ENCODE measurements around the gene LIPF. TPM values are rescaled to one million over a fixed set of nuclear protein-coding genes. Genes with fewer than 3 reads are reported as not detected.
"Not testable (repeated sequence)": the region's sequence is repeated elsewhere in the genome, so short reads cannot be mapped to it uniquely, and the experiment has no call there.

LIPF gene
- total RNA-seq, 1 experiment from 2014 or later, result not detected

DNA sequence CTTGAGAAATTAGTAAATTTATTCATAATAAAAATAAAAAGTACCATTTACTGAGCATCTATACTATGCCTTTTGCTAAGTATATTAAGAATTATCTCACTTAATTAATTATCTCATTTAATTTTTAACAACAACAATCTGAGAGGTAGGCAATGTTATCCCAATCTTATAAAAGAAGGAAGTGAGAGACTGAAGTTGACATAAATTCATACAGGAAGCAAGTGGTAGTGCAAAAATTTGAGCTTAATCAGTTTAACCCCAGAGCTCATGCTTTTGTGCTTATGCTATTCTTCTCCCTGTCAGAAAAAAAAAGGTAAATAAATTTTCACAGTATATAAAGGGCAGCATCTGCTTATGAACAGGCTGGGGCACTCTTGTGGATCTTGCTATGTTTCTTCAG lies 2.7 kb upstream of the LIPF start:
- no peak overlapping the region for H3K9ac ChIP-seq (ENCODE audit: extremely low read depth, insufficient read length, low read length)
- no peaks in the 10 kb centered on the region for H3K79me1 ChIP-seq (ENCODE audit: insufficient read depth, low read depth, low read length, poor library complexity, severe bottlenecking)
- Mint-ChIP-seq H3K4me3 (no peak overlapping the region), H3K27me3 (ENCODE audit: low read depth) (peaks cover 4% of the 10 kb centered on the region; the same call in 1 of the 2 replicates), H3K9me3 (peaks cover 0 to 3% of the 10 kb centered on the region in 2 experiments; a peak in 1 of 5 replicates), H3K4me1 (no peaks in the 10 kb centered on the region), H3K27ac (no peak overlapping the region), H3K36me3 (ENCODE audit: insufficient read depth in 1 of 3, low read depth in 3 of 3) (no peaks in the 10 kb centered on the region)
- H3K9me3 ChIP-seq (ENCODE audit: control insufficient read depth, low read depth, low read length), result no peaks in the 10 kb centered on the region
- H4K91ac ChIP-seq (ENCODE audit: insufficient read length, low read depth, low read length), result no peak overlapping the region
- H3K4ac ChIP-seq (ENCODE audit: low read depth, low read length), result no peak overlapping the region
- no peak overlapping the region for H2BK20ac ChIP-seq (ENCODE audit: low read depth, low read length, poor library complexity, severe bottlenecking)
- H3T11ph ChIP-seq (ENCODE audit: low read length), result no peak overlapping the region
- no peaks in the 10 kb centered on the region for H3K27me3 ChIP-seq (ENCODE audit: insufficient read depth, low read length)
- H3K4me1 ChIP-seq (ENCODE audit: insufficient read depth, low read length), result no peaks in the 10 kb centered on the region
- no peak overlapping the region for H3K27ac ChIP-seq (ENCODE audit: insufficient read length, low read depth, low read length)
- no peak overlapping the region for H3K14ac ChIP-seq (ENCODE audit: insufficient read depth, low read length)
- H3K23ac ChIP-seq (ENCODE audit: insufficient read length, low read depth, low read length), result no peak overlapping the region
- H2BK12ac ChIP-seq (ENCODE audit: insufficient read length, low read depth, low read length), result no peak overlapping the region
- no peaks in the 10 kb centered on the region for H3K79me2 ChIP-seq (ENCODE audit: insufficient read depth, low read length)
- DNase-seq, result no peak
- H2AK5ac ChIP-seq (ENCODE audit: insufficient read length, low read length), result no peak overlapping the region
- no peak overlapping the region for H2AFZ ChIP-seq (ENCODE audit: low read length)
- no peak overlapping the region for H3K56ac ChIP-seq (ENCODE audit: insufficient read length, low read depth, low read length)
- no peak overlapping the region for H2BK120ac ChIP-seq (ENCODE audit: low read depth, low read length, poor library complexity, severe bottlenecking)
- no peaks in the 10 kb centered on the region for H3K23me2 ChIP-seq (ENCODE audit: insufficient read length, low read depth, low read length, poor library complexity, severe bottlenecking)
- H2BK5ac ChIP-seq (ENCODE audit: insufficient read length, low read length), result no peak overlapping the region
- H3K4me2 ChIP-seq (ENCODE audit: insufficient read depth, insufficient read length, low read length), result no peak overlapping the region
- no peak overlapping the region for H3K18ac ChIP-seq (ENCODE audit: insufficient read length, low read depth, low read length)
- H4K8ac ChIP-seq (replicated peaks; ENCODE audit: insufficient read length, low read depth, low read length), result no peak overlapping the region
- H4K5ac ChIP-seq (ENCODE audit: insufficient read length, low read depth, low read length), result no peak overlapping the region
- no peak overlapping the region for H2BK15ac ChIP-seq (ENCODE audit: low read depth, low read length)
- no peaks in the 10 kb centered on the region for H4K20me1 ChIP-seq (ENCODE audit: control insufficient read depth, insufficient read depth, insufficient read length)
- TF ChIP-seq, protein P1, sequence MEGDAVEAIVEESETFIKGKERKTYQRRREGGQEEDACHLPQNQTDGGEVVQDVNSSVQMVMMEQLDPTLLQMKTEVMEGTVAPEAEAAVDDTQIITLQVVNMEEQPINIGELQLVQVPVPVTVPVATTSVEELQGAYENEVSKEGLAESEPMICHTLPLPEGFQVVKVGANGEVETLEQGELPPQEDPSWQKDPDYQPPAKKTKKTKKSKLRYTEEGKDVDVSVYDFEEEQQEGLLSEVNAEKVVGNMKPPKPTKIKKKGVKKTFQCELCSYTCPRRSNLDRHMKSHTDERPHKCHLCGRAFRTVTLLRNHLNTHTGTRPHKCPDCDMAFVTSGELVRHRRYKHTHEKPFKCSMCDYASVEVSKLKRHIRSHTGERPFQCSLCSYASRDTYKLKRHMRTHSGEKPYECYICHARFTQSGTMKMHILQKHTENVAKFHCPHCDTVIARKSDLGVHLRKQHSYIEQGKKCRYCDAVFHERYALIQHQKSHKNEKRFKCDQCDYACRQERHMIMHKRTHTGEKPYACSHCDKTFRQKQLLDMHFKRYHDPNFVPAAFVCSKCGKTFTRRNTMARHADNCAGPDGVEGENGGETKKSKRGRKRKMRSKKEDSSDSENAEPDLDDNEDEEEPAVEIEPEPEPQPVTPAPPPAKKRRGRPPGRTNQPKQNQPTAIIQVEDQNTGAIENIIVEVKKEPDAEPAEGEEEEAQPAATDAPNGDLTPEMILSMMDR (conservative IDR thresholded peaks at IDR 0.05), result no peak

DNA sequence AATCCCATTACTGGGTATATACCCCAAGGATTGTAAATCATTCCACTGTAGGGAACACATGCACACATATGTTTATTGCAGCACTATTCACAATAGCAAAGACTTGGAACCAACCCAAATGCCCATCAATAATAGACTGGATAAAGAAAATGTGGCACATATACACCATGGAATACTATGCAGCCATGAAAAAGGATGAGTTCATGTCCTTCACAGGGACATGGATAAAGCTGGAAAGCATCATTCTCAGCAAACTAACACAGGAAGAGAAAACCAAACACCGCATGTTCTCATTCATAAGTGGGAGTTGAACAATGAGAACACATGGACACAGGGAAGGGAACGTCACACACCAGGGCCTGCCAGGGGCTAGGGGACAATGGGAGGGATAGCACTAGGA lies 1.1 kb upstream of the LIPF start:
- not testable (repeated sequence) for H3K9me3 ChIP-seq (ENCODE audit: control insufficient read depth, low read depth, low read length); H3K56ac ChIP-seq (ENCODE audit: insufficient read length, low read depth, low read length); H3K4ac ChIP-seq (ENCODE audit: low read depth, low read length); H4K5ac ChIP-seq (ENCODE audit: insufficient read length, low read depth, low read length); H3K9ac ChIP-seq (ENCODE audit: extremely low read depth, insufficient read length, low read length); H3K23me2 ChIP-seq (ENCODE audit: insufficient read length, low read depth, low read length, poor library complexity, severe bottlenecking); H4K8ac ChIP-seq (replicated peaks; ENCODE audit: insufficient read length, low read depth, low read length); H2AK5ac ChIP-seq (ENCODE audit: insufficient read length, low read length); H3K4me3 Mint-ChIP-seq; H4K20me1 ChIP-seq (ENCODE audit: control insufficient read depth, insufficient read depth, insufficient read length); H3K27ac ChIP-seq (ENCODE audit: insufficient read length, low read depth, low read length); H3K27me3 Mint-ChIP-seq (ENCODE audit: low read depth); H3K4me1 ChIP-seq (ENCODE audit: insufficient read depth, low read length); H3K14ac ChIP-seq (ENCODE audit: insufficient read depth, low read length); H2BK12ac ChIP-seq (ENCODE audit: insufficient read length, low read depth, low read length); H3K79me1 ChIP-seq (ENCODE audit: insufficient read depth, low read depth, low read length, poor library complexity, severe bottlenecking); H3K23ac ChIP-seq (ENCODE audit: insufficient read length, low read depth, low read length); DNase-seq; H3K18ac ChIP-seq (ENCODE audit: insufficient read length, low read depth, low read length); H3K4me1 Mint-ChIP-seq; H3T11ph ChIP-seq (ENCODE audit: low read length); H2BK20ac ChIP-seq (ENCODE audit: low read depth, low read length, poor library complexity, severe bottlenecking); H3K27me3 ChIP-seq (ENCODE audit: insufficient read depth, low read length); H3K79me2 ChIP-seq (ENCODE audit: insufficient read depth, low read length); H3K4me2 ChIP-seq (ENCODE audit: insufficient read depth, insufficient read length, low read length); H2BK15ac ChIP-seq (ENCODE audit: low read depth, low read length); H4K91ac ChIP-seq (ENCODE audit: insufficient read length, low read depth, low read length); H3K36me3 Mint-ChIP-seq (ENCODE audit: insufficient read depth in 1 of 3, low read depth in 3 of 3); H3K27ac Mint-ChIP-seq; H2BK120ac ChIP-seq (ENCODE audit: low read depth, low read length, poor library complexity, severe bottlenecking); H2BK5ac ChIP-seq (ENCODE audit: insufficient read length, low read length); H3K9me3 Mint-ChIP-seq; H2AFZ ChIP-seq (ENCODE audit: low read length)
- no CpG with 5 or more reads among the region's 2 CpGs for WGBS (ENCODE audit: extremely low coverage, insufficient read length, low lambda C conversion rate)
